ENCODE measurements around the gene SGMS1.
"Not testable (repeated sequence)": the region's sequence is repeated elsewhere in the genome, so short reads cannot be mapped to it uniquely, and the experiment has no call there.

SGMS1 gene

DNA sequence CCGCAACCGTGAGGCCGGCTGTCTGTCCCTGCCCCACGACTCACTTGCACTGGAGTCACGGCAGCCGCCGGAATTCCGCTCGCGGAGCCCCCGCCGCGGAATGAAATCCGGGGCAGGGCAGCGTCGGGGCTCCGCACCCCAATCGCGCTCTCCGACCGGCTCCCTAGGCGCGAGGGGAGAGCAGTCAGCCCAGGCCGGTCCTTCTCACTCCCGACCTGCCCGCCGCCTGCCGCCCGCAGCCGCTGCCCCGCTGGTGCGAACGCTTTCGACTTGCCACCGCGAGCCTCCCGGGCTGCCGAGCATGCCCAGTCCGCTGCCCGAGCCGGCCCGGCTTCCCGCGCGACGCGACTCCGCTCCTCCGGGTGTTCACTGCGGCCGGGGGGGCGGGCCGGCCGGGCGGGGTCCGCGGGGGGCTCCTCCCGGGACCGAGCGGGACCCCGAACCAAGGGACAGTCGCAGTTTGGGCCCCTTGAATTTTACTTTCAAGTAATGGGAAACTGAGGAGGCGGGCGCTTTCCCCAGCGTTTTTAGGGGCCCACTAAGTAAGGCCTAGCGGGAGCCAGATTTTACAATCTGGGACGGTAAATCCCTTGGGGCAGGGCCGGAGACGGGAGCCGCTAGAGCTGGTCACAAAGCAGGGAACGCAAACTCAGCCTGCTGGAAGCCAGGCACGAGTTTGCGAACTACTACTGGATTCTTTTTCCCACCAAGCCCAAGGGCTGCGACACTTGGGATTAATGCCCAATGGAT lies at the start of gene SGMS1:
TSS of gene SGMS1 (minus strand) at position 294 of the 750 bp plus-strand sequence. CDS start 279,842 bp downstream, outside the sequence.
- peak; percentile 46 for DNase-seq (ENCODE audit: low read depth, low spot score)

DNA sequence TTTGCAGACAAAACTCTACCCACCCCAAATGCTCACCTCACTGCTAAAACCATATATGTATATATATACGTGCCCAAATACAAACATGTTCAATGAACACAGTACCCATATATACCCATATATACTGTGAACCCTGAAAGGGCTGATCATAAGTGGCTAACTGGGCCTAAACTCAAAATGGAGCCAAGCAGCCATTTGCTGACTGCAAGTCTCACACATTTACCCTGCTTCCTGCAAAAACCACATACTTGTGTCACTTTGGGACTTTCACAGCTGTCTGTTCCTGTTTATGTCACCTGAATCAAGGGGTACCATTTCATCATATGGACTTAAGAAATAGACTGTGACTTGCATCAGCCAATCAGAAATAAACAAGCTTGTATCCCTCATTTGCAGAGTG lies 48.4 kb upstream of the SGMS1 start:
- not testable (repeated sequence) for DNase-seq (ENCODE audit: low read depth, low spot score)

DNA sequence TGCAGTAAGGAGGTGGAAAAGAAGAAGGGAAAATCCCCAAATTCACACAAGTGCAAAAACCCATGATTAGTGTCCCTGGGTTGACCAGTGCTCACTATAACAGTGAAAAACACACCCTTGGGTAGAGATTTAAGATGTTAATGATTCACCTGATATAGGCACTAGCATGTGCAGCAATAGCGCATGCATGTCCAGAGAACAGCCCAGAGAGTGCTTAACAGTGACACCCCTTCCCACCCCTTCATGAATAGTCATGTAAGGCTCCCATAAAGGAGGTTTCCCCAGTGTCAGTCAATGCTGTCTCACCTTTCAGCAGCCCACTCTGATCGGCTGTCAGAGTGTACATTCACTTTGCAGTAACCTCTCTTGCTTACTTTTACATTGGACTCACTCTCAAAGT lies 47.9 kb upstream of the SGMS1 start:
- not testable (repeated sequence) for DNase-seq (ENCODE audit: low read depth, low spot score)

DNA sequence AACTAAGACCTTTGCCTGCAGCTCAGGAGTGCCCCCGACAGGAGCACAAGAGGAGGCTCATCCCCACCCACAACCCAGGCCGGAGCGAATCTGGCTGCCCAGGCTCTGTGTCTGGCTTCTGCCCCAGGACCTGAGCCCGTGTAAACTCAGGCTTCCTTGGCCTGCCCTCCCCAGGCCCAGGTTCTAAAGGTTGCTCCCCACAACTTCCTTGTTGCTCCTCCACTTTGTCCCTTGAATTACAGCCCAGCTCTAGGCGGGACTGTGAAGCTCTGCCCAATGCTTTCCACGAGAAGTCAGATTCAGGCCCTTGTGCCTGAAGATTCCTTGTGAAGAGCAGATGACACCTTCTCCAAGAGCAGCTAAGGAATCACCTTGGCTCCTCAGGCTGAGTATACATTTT lies 46.2 kb upstream of the SGMS1 start:
- not testable (repeated sequence) for DNase-seq (ENCODE audit: low read depth, low spot score)

DNA sequence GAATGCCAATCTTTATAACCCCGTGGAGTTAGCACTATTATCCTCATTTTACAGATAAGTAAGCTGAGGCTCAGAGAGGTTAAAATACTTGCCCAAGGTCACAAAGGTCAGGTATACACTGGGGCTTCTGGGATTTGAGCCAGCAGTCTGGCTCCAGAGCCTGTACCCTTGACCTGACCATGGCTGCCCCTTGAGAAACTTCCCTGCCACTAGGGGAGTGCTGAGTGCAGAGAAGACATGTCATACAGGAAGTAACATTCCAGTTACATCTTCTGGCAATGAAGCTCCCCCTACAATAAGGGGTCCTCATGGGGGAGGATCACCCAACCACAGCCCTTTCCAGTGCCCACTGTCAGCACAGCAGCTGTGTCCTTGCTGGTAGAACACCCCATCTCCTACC lies 43.6 kb upstream of the SGMS1 start:
- DNase-seq (ENCODE audit: low read depth, low spot score): not testable (repeated sequence)

DNA sequence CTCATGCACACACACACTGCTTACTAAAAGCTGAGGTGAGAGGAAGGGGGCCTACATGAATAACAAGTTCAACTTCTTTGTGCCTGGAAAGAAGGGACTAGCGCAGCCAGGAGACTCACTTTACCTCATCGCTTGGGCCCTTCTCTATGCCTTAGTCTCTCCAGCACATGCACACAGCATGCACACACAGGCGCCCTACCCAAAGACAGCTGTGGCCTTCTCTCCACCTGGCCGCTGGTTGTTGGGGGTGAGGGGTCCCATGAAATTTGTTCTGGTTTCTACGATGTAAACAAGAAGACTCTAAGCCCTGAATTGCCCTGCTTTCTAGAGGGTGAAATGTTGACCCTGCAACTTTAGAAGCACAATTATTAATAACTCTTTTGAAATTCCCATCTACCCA lies 38.7 kb upstream of the SGMS1 start:
- DNase-seq (ENCODE audit: low read depth, low spot score): not testable (repeated sequence)

DNA sequence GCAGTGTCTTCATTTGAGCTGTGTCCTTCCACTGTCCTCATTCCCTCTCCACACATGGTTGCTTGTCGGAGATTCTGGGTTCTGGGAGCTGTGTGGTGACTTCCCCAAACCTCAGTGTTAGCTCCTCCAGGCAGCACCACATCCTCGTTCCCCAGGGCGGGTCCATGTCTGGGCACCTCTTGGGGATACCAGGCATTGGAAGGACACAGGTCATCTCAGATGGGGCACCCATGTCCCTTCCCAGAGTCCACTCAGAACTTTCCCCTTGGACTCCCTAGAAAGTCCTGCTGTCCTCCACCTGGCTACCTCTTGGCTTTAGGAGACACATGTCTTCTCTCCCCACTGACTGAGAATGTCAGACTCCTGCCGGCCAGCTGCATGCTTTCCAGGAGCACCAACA lies 37.8 kb upstream of the SGMS1 start:
- DNase-seq (ENCODE audit: low read depth, low spot score): not testable (repeated sequence)

DNA sequence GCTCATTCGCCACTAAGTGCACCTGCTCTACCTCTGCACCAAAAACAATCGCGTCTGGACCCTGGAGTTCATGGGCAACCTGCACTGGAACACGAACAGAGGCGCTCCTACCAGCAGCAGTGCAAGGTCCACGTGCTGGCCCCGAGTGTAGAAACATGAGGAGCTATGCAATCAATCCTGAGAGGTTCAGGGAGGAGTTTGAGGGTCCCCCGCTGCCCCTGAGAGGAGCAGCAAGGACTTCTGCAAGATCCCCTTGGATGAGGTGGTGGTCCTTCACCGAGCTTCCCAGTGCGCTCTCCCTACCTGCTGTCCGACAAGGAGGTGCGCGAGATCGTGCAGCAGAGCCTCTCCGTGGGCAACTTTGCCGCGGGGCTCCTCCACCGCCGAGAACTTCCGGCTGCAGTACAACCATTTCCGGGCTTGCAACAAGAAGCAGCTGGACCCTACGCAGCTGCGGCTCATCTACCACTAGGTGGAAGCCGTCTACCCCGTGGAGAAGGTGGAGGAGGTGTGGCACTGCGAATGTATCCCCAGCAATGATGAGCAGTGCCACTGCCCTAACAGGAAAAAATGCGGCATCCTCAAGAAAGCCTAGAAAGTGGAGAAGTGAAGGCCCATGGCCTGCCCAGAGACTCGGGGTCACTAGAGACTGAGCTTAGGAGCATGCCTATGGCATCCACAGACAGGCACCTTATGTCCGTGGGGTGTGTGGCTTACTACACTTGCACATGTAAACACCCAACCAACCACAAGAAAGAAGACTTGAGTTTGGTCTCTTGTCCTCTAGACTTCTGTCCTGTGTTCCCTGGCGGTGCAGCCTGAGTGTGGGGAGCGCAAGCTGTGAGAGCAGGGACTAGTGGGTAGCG lies 36.3 kb upstream of the SGMS1 start:
- not testable (repeated sequence) for DNase-seq (ENCODE audit: low read depth, low spot score)

DNA sequence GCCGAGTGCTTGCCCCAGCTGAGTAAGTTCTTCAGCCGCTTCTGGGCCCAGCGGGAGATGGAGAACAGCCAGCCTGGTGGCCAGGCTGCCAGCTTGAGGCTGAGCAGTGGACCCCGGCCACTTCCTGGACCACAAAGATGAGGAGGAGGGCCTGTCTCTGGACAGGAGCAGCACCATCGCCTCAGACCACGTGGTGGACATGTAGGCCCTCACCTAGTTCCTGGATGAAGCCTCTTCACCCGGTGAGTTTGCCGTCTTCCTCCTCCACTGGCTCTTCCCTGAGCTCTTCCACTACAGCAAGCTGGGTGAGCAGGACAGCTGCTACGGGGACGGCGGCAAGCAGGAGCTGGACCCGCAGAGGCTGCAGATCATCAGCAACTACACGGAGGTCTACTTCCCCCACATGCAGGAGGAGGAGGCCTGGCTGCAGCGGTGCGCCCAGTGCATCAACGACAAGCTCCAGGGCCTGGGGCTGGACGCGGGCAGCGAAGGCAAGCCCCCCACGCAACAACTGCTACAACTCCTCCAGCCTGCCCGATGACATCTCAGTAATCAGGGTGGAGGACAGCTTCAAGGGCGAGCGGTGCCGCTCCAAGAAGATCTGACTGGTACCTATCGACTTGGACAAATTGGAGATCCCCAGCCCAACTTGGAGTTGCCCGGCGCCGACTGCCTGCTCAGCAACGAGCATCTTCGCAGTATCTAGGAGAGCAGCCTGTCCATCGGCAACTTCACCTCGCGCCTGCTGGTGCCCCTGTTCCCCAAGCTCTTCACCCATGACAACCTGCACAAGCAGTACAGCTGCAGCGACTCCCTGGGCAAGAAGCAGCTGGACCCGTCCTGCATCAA lies 35.5 kb upstream of the SGMS1 start:
- DNase-seq (ENCODE audit: low read depth, low spot score): not testable (repeated sequence)

DNA sequence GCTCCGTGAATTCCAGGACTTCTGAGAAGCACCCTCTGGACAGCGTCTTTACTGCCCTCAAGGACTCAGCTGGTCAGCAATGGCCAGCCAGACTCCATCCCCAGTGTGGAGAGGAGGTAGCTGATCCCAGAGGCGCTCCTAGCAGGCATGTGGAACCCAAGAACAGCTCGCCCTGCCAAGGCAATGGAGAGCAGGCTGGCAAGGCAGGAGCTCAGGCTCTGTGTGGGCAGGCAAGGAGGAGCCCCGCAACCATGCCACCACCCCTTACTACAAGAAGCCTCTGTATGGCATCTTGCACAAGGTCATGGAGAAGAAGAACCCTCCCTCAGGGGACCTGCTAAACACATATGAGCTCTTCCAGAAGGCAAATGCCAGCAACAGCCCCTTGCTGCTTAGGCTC lies 34.4 kb upstream of the SGMS1 start:
- no peak for DNase-seq (ENCODE audit: low read depth, low spot score)

DNA sequence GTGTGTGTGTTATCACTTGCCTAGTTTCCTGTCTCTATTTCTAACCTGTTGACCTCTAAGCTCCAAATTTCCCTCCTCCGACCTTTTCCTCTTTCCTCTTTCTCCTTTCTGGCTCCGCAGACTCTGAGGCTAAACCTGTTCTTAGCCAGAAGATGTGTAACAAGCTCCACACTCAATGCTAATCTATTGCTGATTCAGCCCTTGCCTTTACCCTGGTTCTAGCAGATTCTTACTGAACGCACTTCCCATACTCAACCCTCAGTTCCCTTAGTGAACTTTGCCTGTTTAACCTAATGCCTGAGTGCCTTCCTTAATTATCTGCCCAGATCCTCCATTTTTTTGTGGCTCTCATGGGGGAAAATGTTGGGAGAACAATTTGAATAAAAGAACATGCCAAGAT lies 30.0 kb upstream of the SGMS1 start:
- DNase-seq (ENCODE audit: low read depth, low spot score): no peak

DNA sequence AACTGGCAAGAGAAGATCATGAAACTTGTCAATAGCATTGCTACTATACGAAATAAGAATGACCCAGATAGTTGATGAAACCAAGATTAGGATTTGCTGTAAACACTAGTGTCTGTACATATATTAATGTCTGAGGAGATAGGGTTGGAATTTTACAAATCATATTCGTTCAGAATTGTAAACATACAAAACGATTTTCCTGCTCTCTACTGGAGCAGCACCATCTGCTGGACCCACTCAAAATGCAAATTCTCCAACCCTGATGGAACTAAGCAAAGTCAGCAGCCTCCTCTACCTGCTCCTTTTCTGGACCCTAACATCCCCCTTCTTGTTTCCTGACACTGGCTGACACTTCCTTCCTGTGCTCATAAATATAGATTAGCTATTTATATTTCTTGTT lies 29.4 kb upstream of the SGMS1 start:
- no peak for DNase-seq (ENCODE audit: low read depth, low spot score)

DNA sequence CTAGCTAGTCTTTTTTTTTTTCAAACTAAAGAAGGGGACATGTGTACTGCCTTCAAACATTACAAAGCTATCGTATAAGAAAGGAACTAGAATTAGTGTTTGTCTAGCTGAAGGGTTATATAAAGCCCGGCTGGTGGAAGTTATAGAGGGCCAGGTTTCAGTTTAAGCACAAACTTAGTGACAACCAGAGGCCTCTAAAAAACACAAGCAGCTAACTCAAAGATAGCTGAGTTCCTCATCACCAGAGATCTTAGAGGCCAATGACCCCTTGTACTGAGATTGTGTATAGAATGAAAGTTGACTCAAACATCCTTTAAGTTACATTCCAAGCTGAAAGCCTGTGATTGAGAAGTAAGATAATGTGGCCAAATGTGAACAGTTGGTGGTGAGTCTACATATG lies 28.1 kb upstream of the SGMS1 start:
- no peak for DNase-seq (ENCODE audit: low read depth, low spot score)

DNA sequence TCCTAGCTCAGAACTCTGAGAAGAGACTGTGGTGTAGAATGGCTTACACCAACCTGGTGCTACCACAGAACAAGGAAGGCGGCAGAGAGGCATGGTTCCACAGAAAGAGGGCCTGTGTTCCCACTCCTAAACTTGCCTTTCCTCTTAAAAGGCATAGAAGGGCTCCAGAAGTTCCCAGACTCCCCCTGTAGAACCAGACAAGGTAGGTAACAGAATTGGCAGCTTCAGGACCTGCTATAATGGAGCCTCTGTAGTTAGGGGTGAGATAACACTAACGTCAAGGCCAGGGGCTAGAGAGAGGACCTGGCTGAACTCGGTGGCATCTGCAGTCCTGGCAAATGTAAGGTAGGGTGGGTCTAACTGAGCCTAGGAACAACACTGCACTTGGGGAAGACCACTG lies 26.7 kb upstream of the SGMS1 start:
- no peak for DNase-seq (ENCODE audit: low read depth, low spot score)

DNA sequence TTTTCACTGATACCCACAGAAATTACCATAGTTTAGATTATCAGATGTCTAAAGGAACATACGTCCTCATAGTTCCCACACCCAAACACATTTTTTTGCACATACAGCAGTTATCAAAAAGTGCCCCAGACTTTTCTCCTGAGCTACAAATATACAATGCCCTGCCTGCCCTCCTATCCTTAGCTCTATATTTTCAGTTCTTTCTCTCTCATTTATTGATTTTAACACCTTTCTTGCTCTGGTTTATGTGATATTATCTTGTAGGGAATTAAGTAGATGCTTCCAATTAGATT lies 25.1 kb upstream of the SGMS1 start:
- no peak for DNase-seq (ENCODE audit: low read depth, low spot score)

DNA sequence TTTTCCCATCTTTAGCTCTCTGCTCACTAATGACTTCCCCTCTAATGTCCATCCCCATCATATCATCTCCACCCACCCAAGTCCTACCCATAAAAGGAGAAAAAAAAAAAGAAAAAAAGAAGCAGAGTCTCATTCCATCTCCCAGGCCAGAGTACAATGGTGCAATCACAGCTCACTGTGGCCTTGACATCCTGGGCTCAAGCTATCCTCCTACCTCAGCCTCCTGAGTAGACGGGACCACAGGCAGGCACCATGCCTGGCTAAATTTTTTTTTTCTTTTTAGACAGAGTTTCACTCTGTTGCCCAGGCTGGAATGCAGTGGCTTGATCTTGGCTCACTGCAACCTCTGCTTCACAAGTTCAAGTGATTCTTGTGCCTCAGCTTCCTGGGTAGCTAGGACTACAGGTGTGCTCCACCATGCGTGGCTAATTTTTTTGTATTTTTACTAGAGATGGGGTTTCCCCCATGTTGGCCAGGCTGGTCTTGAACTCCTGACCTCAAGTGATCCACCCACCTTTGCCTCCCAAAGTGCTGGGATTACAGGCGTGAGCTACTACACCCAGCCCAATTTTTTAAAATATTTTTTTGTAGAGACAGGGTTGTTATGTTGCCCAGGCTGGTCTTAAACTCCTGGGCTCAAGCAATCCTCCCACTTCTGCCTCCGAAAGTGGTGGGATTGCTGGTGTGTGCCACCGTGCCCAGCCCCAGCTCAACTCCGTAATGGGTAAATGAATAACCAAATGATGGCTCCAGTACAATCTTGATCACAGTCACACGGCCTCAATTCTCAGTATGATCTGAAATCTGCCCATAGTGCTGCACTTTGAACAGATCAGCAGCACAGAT lies 24.6 kb upstream of the SGMS1 start:
- no peak for DNase-seq (ENCODE audit: low read depth, low spot score)

DNA sequence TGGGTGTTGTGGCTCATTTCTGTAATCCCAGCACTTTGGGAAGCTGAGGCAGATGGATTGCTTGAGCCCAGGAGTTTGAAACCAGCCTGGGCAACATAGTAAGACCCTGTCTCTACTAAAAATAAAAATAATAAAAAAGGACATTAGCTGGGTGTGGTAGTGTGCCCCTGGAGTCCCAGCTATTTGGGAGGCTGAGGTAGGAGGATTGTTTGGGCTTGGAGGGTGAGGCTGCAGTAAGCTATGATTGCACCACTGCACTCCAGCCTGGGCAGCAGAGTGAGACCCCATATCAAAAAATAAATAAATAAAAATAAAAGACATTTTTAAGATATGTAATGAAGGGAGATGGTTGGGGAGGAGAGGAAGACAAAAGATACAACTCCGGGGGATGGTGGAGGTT lies 23.6 kb upstream of the SGMS1 start:
- not testable (repeated sequence) for DNase-seq (ENCODE audit: low read depth, low spot score)

DNA sequence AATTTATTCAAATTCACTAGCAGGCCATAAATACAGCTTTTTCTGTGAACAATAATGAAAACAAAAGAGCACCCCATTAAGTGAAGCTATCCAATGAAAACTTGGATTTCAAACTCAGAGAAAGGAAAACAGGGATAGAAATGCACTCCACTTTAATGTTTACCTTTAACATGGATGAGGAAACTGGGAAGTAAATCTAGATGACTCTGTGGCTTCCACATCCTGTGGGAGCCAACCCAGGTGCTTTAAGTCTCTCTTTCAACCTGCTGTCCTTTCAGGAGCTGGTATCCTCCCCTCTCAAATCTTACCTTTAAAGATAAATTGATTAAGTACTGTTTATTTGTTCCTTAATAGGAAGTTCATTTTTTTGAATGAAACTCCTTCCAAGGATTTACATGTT lies 21.5 kb upstream of the SGMS1 start:
- no peak for DNase-seq (ENCODE audit: low read depth, low spot score)

DNA sequence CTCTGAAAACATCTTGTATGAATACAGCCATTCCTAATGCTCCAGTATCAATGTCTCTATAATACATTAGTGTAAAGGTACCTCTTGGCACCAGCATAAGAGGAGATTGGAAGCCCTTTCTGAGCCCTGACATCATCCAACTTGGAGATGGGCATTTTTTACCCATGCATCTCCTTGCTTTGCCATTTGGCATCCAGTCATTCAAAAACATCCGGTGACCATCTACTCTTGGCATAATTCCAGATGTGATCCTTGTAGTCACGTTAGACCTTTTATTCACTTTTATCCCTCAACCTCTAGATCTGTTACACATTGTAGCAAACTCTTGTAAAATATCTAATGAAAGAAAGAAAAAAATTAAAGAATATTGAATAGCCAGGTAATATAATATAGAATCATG lies 17.9 kb upstream of the SGMS1 start:
- no peak for DNase-seq (ENCODE audit: low read depth, low spot score)

DNA sequence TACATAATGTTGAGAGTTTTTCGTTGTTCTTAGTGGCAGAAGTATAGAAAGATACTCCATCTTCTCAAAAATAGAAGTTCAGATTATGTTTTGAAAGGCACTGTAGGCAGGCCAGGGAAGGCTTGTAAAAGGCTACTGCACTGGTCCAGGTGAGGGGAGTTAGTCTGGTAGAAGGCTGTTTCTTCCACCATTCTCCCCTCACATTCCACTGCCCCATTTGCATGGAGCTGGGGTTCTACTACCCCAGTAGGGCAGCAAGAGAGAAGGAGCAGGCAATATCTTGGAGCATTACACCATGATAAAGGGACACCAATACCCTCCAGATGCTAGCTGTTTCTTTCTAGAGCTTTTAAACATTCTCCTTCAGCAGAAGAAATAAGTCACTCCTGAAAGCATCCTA lies 16.5 kb upstream of the SGMS1 start:
- DNase-seq (ENCODE audit: low read depth, low spot score): no peak
